Fibroblast of skin of left biceps (primary cell): ENCODE data around the gene PRAC2.

Experiments
- DNase-seq, 2 experiments: peaks; one replicate each; pipeline ENCODE4 v3.0.0-alpha.2; 2013; ENCODE audit warnings: low read depth in 2 of 2

PRAC2 gene

GRCh38 chr17:48755356-48755755, 32.4 kb downstream of the PRAC2 start:
- no peak for DNase-seq

GRCh38 chr17:48756830-48757251, 33.9 kb downstream of the PRAC2 start:
- no peak for DNase-seq

GRCh38 chr17:48757524-48757961, 34.6 kb downstream of the PRAC2 start:
- no peak for DNase-seq

GRCh38 chr17:48759288-48759687, 36.3 kb downstream of the PRAC2 start:
- DNase-seq = no peak

GRCh38 chr17:48760411-48760810, 37.4 kb downstream of the PRAC2 start:
- no peak for DNase-seq

GRCh38 chr17:48761114-48761513, 38.1 kb downstream of the PRAC2 start:
- no peak for DNase-seq

- no peak for DNase-seq
These were observed 44.3 kb downstream of the PRAC2 start for GRCh38 chr17:48767263-48767774.

GRCh38 chr17:48769009-48769675, 46.2 kb downstream of the PRAC2 start:
- DNase-seq = no peak

GRCh38 chr17:48770954-48771353, 48.0 kb downstream of the PRAC2 start:
- DNase-seq = no peak

GRCh38 chr17:48773245-48773644, 50.3 kb downstream of the PRAC2 start:
- DNase-seq = no peak
